Fibroblast of the aortic adventitia (primary cell): Measurements from ENCODE around the gene FOXK2. TPM values are rescaled to one million over a fixed set of nuclear protein-coding genes. Genes with fewer than 3 reads are reported as not detected.
"Not testable (repeated sequence)": the region's sequence is repeated elsewhere in the genome, so short reads cannot be mapped to it uniquely, and the experiment has no call there.

Experiments used
- DNase-seq: peaks from one replicate; pipeline ENCODE4 v3.0.0-alpha.2; 2010; ENCODE audit warnings: low read depth
- H3K4me3 ChIP-seq: 2 replicates; pipeline ENCODE4 v1.5.1; 2011; ENCODE audit warnings: low read depth, mild to moderate bottlenecking, control low read depth, low read length, moderate library complexity
- total RNA-seq: library from RNA; depleted of rRNA; stranded (reverse); fragments of >200 nt; gene quantifications from 2 replicates; pipeline ENCODE4 v1.2.3, GENCODE V29; 2012; ENCODE audit warnings: low replicate concordance
- TF ChIP-seq, protein P1 (sequence below): IDR thresholded peaks from 2 replicates; pipeline ENCODE4 v1.5.1; 2011; ENCODE audit warnings: mild to moderate bottlenecking, low read length, control low read depth, inconsistent platforms; ENCODE audit not compliant: insufficient read depth

The FOXK2 gene
- total RNA-seq, 1 donor = 28.2 TPM

DNA sequence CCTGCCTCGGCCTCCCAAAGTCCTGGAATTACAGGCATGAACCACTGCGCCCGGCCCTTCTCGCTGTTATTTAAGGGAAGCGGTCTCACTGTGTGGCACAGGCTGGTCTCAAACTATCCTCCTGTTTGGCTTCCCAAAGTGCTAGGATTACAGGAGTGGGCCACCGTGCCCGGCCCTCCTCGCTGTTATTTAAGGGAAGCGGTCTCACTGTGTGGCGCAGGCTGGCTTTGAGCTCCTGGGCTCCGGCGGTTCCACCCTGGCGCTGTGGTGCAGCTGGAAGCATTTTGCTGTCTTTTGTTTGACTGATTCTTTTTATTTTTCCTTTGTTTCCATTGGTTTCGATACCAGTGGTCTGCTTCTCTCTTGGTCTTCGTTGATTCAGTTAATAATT is 40.7 kb downstream of the FOXK2 start:
- TF ChIP-seq, protein P1, sequence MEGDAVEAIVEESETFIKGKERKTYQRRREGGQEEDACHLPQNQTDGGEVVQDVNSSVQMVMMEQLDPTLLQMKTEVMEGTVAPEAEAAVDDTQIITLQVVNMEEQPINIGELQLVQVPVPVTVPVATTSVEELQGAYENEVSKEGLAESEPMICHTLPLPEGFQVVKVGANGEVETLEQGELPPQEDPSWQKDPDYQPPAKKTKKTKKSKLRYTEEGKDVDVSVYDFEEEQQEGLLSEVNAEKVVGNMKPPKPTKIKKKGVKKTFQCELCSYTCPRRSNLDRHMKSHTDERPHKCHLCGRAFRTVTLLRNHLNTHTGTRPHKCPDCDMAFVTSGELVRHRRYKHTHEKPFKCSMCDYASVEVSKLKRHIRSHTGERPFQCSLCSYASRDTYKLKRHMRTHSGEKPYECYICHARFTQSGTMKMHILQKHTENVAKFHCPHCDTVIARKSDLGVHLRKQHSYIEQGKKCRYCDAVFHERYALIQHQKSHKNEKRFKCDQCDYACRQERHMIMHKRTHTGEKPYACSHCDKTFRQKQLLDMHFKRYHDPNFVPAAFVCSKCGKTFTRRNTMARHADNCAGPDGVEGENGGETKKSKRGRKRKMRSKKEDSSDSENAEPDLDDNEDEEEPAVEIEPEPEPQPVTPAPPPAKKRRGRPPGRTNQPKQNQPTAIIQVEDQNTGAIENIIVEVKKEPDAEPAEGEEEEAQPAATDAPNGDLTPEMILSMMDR = no peak
- H3K4me3 ChIP-seq = no peak overlapping the region
- DNase-seq = no peak

- DNase-seq = no peak
- TF ChIP-seq, protein P1 = no peak
- H3K4me3 ChIP-seq = no peak overlapping the region
Measured at GRCh38 chr17:82560802-82561428, 41.4 kb downstream of the FOXK2 start.

DNA sequence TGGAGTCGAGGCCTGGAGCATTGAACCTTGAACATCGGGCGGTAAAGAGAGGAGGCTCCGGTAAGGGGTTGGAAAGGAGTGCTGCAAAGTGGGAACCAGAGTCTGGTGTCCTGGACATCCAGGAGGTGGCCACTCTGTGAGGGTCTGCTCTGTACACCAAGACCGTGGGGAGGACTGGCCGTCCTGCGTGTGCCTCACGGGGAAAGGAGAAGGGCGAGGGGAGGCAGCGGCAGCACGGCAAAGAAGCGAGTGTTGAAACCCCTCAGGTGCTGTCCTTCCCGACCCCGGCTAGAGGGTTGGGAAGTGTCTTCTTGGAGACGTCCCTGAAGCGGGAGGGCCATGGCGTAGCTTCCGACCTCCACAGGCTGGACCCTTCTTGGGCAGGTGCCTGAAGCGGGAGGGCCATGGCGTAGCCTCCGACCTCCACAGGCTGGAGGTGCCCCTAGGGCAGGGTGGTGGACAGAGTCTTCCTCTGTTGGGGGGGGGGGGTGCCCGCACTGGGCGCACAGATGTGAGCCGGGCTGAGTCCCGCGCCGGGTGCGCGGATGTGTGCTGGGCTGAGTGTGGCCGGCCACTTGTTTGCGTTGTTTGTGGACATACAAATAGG is 42.0 kb downstream of the FOXK2 start:
- no peak for DNase-seq
- TF ChIP-seq, protein P1 = no peak
- H3K4me3 ChIP-seq = no peak overlapping the region

DNA sequence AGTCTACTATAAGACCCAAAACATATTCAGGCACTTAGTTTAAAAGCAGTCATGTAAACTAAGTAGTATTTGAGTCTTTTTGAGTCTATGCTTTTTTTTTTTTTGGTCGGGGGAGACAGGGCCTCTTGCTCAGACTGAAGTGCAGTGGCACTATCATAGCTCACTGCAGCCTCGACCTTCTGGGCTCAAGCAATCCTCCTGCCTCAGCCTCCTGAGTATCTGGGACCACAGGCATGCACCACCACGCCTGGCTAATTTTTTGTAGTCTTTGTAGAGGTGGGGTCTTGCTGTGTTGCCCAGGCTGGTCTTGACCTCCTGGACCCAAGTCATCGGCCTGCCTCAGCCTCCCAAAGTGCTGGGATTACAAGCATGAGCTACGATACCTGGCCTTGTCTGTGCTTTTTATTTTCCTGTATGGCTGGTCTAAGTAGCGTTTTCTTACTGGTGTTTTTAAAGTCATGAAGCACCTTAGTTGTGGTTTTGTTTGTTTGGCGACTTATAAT is 43.2 kb downstream of the FOXK2 start:
- DNase-seq, H3K4me3 ChIP-seq: not testable (repeated sequence)

DNA sequence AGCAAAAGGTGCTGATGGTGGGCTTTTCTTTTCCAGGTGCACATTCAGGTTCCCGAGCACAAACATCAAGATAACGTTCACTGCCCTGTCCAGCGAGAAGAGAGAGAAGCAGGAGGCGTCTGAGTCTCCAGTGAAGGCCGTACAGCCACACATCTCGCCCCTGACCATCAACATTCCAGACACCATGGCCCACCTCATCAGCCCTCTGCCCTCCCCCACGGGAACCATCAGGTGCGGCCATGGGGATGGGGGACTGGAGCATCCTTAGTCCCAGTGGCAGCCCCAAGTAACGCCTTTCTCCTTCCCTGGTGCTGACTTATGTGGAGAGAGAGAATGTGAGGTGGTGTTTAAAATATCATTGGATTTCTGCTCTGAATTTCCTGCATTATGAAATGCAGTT is 43.8 kb downstream of the FOXK2 start:
- TF ChIP-seq, protein P1 = no peak
- no peak for DNase-seq

DNA sequence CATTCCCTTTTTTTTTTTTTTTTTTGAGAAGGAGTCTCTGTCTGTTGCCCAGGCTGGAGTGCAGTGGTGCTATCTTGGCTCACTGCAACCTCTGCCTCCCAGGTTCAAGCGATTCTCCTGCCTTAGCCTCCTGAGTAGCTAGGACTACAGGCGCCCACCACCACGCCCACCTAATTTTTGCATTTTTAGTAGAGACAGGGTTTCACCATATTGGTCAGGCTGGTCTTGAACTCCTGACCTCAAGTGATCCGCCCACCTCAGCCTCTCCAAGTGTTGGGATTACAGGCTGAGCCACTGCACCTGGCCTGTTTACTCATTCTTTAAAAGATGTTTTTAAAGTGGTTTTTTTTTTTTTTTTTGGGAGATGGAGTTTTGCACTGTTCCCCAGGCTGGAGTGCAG is 44.2 kb downstream of the FOXK2 start:
- DNase-seq, H3K4me3 ChIP-seq: not testable (repeated sequence)

More for the DNA sequence above, 43.8 kb downstream of the FOXK2 start:
- H3K4me3 ChIP-seq = no peak overlapping the region

GRCh38 chr17:82564241-82564640 is 44.7 kb downstream of the FOXK2 start:
- H3K4me3 ChIP-seq = no peak overlapping the region
- TF ChIP-seq, protein P1 = no peak
- DNase-seq = no peak

DNA sequence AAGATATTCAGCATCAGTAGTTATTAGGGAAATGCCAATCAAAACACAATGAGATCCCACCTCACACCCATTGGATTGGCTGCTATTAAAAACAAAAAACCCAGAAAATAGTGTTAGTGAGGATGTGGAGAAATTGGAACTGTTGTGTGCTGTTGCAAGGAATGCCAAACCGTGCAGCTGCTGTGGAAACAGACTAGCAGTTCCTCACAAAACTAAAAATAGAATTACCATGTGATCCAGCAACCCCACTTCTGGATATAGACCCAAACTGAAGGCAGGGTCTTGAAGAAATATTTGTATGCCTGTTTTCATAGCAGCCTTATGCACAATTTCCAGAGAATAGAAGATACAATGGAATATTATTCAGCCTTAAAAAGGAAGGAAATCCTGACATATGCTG is 46.0 kb downstream of the FOXK2 start:
- TF ChIP-seq, protein P1 = no peak
- peak; percentile 29 for DNase-seq
- H3K4me3 ChIP-seq = no peak overlapping the region
